ENCODE measurements around the gene HSDL2. TPM values are rescaled to one million over a fixed set of nuclear protein-coding genes. Genes with fewer than 3 reads are reported as not detected.
"Not testable (repeated sequence)": the region's sequence is repeated elsewhere in the genome, so short reads cannot be mapped to it uniquely, and the experiment has no call there.

HSDL2 gene
- total and polyA plus RNA-seq, 2 donors from 2014 or later: 30.2 to 67.0 TPM

DNA sequence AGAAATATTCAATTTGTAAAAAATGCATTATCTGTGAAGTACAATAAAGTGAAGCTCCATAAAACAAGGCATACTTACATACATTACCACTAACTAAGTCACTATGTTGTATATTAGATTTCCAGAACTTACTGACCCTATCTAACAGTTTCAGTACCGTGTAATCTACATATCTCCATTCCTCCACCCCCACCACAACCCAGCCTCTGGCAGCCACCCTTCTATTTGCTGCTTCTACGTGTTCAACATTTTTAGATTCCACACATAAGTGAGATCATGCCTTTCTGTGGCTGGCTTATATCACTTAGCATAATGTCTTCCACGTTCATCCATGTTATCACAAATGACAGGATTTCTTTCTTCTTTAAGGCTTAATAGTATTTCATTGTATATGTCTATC lies 15.1 kb upstream of the HSDL2 start:
- no peak overlapping the region for H3K4me3 ChIP-seq (ENCODE audit: low read length in 3 of 3)
- no peaks in the 10 kb centered on the region for H3K27me3 ChIP-seq (ENCODE audit: control insufficient read depth, insufficient read depth, low read length)
- no peak overlapping the region for H3K27ac ChIP-seq (ENCODE audit: low read depth in 2 of 2, low read length in 2 of 2)
- intact Hi-C loops (cut with DNase I): loop anchor here (5.0 kb wide), 1 partner anchor 267 kb away; no protein-coding TSS in a partner anchor
- no peak overlapping the region for H3K9ac ChIP-seq (ENCODE audit: low read length in 3 of 3)
- TF ChIP-seq, protein P1, sequence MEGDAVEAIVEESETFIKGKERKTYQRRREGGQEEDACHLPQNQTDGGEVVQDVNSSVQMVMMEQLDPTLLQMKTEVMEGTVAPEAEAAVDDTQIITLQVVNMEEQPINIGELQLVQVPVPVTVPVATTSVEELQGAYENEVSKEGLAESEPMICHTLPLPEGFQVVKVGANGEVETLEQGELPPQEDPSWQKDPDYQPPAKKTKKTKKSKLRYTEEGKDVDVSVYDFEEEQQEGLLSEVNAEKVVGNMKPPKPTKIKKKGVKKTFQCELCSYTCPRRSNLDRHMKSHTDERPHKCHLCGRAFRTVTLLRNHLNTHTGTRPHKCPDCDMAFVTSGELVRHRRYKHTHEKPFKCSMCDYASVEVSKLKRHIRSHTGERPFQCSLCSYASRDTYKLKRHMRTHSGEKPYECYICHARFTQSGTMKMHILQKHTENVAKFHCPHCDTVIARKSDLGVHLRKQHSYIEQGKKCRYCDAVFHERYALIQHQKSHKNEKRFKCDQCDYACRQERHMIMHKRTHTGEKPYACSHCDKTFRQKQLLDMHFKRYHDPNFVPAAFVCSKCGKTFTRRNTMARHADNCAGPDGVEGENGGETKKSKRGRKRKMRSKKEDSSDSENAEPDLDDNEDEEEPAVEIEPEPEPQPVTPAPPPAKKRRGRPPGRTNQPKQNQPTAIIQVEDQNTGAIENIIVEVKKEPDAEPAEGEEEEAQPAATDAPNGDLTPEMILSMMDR (IDR thresholded peaks at IDR 0.05; ENCODE audit: borderline replicate concordance, extremely low read depth, insufficient read depth): no peak
- H3K4me1 ChIP-seq (ENCODE audit: control insufficient read depth in 2 of 3, insufficient read depth in 2 of 3, low read depth in 1 of 3, low read length in 3 of 3): peaks cover 0 to 2% (median 2%) of the 10 kb centered on the region in 3 donors
- DNase-seq (no peak), FAIRE-seq (no peak)
- H3K36me3 ChIP-seq (ENCODE audit: control insufficient read depth in 2 of 3, insufficient read depth in 3 of 3, low read length in 3 of 3): no peaks in the 10 kb centered on the region
- no peaks in the 10 kb centered on the region for H3K9me3 ChIP-seq (ENCODE audit: control insufficient read depth in 2 of 3, insufficient read depth in 1 of 3, low read length in 3 of 3)

DNA sequence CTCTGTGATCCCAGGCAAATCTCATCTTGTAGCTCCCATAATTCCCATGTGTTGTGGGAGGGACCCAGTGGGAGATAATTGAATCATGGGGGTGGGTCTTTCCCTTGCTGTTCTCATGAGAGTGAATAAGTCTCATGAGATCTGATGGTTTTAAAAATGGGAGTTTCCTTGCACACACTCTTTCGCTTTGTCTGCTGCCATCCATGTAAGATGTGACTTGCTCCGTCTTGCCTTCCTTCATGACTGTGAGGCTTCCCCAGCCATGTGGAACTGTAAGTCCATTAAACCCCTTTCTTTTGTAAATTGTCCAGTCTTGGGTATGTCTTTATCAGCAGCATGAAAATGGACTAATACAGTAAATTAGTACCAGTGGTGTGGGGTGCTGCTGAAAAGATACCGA lies 14.7 kb upstream of the HSDL2 start:
- H3K9ac ChIP-seq (ENCODE audit: low read length in 3 of 3); H3K36me3 ChIP-seq (ENCODE audit: control insufficient read depth in 2 of 3, insufficient read depth in 3 of 3, low read length in 3 of 3); FAIRE-seq; DNase-seq; H3K9me3 ChIP-seq (ENCODE audit: control insufficient read depth in 2 of 3, insufficient read depth in 1 of 3, low read length in 3 of 3); H3K27me3 ChIP-seq (ENCODE audit: control insufficient read depth, insufficient read depth, low read length); H3K27ac ChIP-seq (ENCODE audit: low read depth in 2 of 2, low read length in 2 of 2); H3K4me3 ChIP-seq (ENCODE audit: low read length in 3 of 3); H3K4me1 ChIP-seq (ENCODE audit: control insufficient read depth in 2 of 3, insufficient read depth in 2 of 3, low read depth in 1 of 3, low read length in 3 of 3); intact Hi-C loops (cut with DNase I): not testable (repeated sequence)

DNA sequence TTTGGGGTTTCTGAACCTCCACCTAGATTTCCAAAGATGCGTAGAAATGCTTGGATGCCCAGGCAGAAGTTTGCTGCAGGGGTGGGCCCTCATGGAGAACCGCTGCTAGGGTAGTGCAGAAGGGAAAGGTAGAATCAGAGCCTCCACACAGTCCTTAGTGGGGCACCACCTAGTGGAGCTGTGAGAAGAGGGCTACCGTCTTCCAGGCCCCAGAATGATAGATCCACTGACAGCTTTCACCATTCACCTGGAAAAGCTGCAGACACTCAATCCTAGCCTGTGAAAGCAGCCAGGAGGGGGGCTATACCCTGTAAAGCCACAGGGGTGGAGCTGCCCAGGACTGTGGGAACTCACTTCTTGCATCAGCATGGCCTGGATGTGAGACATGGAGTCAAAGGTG lies 13.3 kb upstream of the HSDL2 start:
- DNase-seq (no peak), FAIRE-seq (no peak)
- Histone ChIP-seq H3K4me3 (ENCODE audit: low read length in 3 of 3) (no peak overlapping the region), H3K36me3 (ENCODE audit: control insufficient read depth in 2 of 3, insufficient read depth in 3 of 3, low read length in 3 of 3) (no peaks in the 10 kb centered on the region), H3K27ac (ENCODE audit: low read depth in 2 of 2, low read length in 2 of 2) (no peak overlapping the region), H3K4me1 (ENCODE audit: control insufficient read depth in 2 of 3, insufficient read depth in 2 of 3, low read depth in 1 of 3, low read length in 3 of 3) (no peaks in the 10 kb centered on the region), H3K27me3 (ENCODE audit: control insufficient read depth, insufficient read depth, low read length) (no peaks in the 10 kb centered on the region), H3K9ac (ENCODE audit: low read length in 3 of 3) (no peak overlapping the region), H3K9me3 (ENCODE audit: control insufficient read depth in 2 of 3, insufficient read depth in 1 of 3, low read length in 3 of 3) (no peaks in the 10 kb centered on the region)
- TF ChIP-seq, protein P1 (IDR thresholded peaks at IDR 0.05; ENCODE audit: borderline replicate concordance, extremely low read depth, insufficient read depth): peak; percentile 16
- intact Hi-C loops (cut with DNase I): no loop called here

DNA sequence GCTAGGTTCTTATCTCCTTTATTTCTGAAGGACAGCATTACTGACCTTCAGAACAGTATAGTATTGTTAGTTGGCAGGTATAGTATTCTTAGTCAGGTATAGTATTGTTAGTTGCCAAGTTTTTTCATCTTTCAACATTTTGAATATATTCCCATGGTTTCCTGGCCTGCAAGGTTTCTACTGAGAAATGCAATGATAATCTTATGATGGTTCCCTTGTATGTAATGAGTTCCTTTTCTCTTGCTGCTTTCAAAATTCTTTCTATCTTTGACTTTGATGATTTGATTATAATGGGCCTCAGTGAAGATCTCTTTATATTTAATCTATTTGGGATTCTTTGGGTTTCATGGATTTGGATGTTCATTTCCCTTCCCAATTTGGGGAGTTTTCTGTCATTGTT lies 12.4 kb upstream of the HSDL2 start:
- Histone ChIP-seq H3K27ac (ENCODE audit: low read depth in 2 of 2, low read length in 2 of 2) (no peak overlapping the region), H3K9ac (ENCODE audit: low read length in 3 of 3) (no peak overlapping the region), H3K27me3 (ENCODE audit: control insufficient read depth, insufficient read depth, low read length) (no peaks in the 10 kb centered on the region), H3K9me3 (ENCODE audit: control insufficient read depth in 2 of 3, insufficient read depth in 1 of 3, low read length in 3 of 3) (no peaks in the 10 kb centered on the region), H3K4me1 (ENCODE audit: control insufficient read depth in 2 of 3, insufficient read depth in 2 of 3, low read depth in 1 of 3, low read length in 3 of 3) (no peaks in the 10 kb centered on the region), H3K4me3 (ENCODE audit: low read length in 3 of 3) (no peak overlapping the region), H3K36me3 (ENCODE audit: control insufficient read depth in 2 of 3, insufficient read depth in 3 of 3, low read length in 3 of 3) (no peaks in the 10 kb centered on the region)
- no peak for DNase-seq
- TF ChIP-seq, protein P1 (IDR thresholded peaks at IDR 0.05; ENCODE audit: borderline replicate concordance, extremely low read depth, insufficient read depth): no peak
- intact Hi-C loops (cut with DNase I): no loop called here
- FAIRE-seq: no peak

All from kidney (tissue), 14 donors.